KMS-11 (cell line): ENCODE results near the gene RBM17.

Experiments used
- H2AFZ ChIP-seq: fragments of 200-600 bp; sonication (generic); 2 replicates; pipeline ENCODE4 v1.6.1; 2016; ENCODE audit warnings: antibody characterized with exemption, mixed run types, low read depth
- H3K27ac ChIP-seq: fragments of 200-600 bp; sonication (generic); 2 replicates; pipeline ENCODE4 v1.6.1; 2016; ENCODE audit warnings: mild to moderate bottlenecking, mixed run types
- H3K27me3 ChIP-seq: fragments of 200-600 bp; sonication (generic); 2 replicates; pipeline ENCODE4 v1.6.1; 2017; ENCODE audit warnings: mild to moderate bottlenecking, low read depth, mixed run types, moderate library complexity; ENCODE audit not compliant: insufficient read depth
- H3K36me3 ChIP-seq: fragments of 200-600 bp; sonication (generic); 2 replicates; pipeline ENCODE4 v1.6.1; 2017; ENCODE audit warnings: mild to moderate bottlenecking, mixed run types; ENCODE audit not compliant: insufficient read depth
- H3K4me1 ChIP-seq: fragments of 200-600 bp; sonication (generic); 2 replicates; pipeline ENCODE4 v1.6.1; 2016; ENCODE audit warnings: mild to moderate bottlenecking, low read depth, mixed run types; ENCODE audit not compliant: poor library complexity, severe bottlenecking
- H3K4me2 ChIP-seq: fragments of 200-600 bp; sonication (generic); 2 replicates; pipeline ENCODE4 v1.7.0; 2016; ENCODE audit warnings: mild to moderate bottlenecking, mixed run types
- H3K4me3 ChIP-seq: fragments of 200-600 bp; sonication (generic); IDR thresholded peaks from 2 replicates; pipeline ENCODE4 v1.6.1; 2017; ENCODE audit warnings: low read depth, low read length, mixed read lengths; ENCODE audit not compliant: insufficient read depth
- H3K79me2 ChIP-seq: fragments of 200-600 bp; sonication (generic); 2 replicates; pipeline ENCODE4 v1.6.1; 2016; ENCODE audit warnings: low read depth, mixed run types; ENCODE audit not compliant: insufficient read depth
- H3K9ac ChIP-seq: fragments of 200-600 bp; sonication (generic); 2 replicates; pipeline ENCODE4 v1.6.1; 2016; ENCODE audit warnings: mild to moderate bottlenecking, mixed run types
- H4K20me1 ChIP-seq: fragments of 200-600 bp; sonication (generic); 2 replicates; pipeline ENCODE4 v1.6.1; 2016; ENCODE audit warnings: mild to moderate bottlenecking, mixed run types; ENCODE audit not compliant: insufficient read depth
- TF ChIP-seq, protein P1 (sequence below): fragments of 200-600 bp; sonication (generic); conservative IDR thresholded peaks from 2 replicates; pipeline ENCODE4 v1.6.1; 2017; ENCODE audit warnings: low read depth, mild to moderate bottlenecking, antibody characterized with exemption, low read length, moderate library complexity, mixed read lengths

Gene RBM17

DNA sequence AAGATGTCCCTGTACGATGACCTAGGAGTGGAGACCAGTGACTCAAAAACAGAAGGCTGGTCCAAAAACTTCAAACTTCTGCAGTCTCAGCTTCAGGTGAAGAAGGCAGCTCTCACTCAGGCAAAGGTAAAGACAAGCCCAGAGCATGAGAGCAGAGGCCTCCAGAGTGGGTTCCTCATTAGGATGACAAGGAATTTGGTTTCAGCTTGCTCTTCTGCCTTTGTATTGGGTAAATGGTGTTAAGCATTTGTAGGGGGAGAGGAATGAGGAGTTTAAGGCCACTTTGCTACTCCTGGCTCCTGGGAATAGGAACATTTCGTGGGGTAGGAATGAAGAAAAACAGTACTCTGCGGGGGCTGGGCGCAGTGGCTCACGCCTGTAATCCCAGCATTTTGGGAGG lies 8.2 kb downstream of the RBM17 start:
- Histone ChIP-seq H3K4me1 (peaks cover 11% of the 10 kb centered on the region), H3K27me3 (no peaks in the 10 kb centered on the region), H3K4me2 (no peak overlapping the region), H3K27ac (no peak overlapping the region), H4K20me1 (peaks cover 34% of the 10 kb centered on the region), H2AFZ (no peak overlapping the region), H3K36me3 (peaks cover 17% of the 10 kb centered on the region; the same call in 1 of the 2 replicates), H3K9ac (no peak overlapping the region), H3K4me3 (no peak overlapping the region), H3K79me2 (peaks cover 85% of the 10 kb centered on the region)
- TF ChIP-seq, protein P1, sequence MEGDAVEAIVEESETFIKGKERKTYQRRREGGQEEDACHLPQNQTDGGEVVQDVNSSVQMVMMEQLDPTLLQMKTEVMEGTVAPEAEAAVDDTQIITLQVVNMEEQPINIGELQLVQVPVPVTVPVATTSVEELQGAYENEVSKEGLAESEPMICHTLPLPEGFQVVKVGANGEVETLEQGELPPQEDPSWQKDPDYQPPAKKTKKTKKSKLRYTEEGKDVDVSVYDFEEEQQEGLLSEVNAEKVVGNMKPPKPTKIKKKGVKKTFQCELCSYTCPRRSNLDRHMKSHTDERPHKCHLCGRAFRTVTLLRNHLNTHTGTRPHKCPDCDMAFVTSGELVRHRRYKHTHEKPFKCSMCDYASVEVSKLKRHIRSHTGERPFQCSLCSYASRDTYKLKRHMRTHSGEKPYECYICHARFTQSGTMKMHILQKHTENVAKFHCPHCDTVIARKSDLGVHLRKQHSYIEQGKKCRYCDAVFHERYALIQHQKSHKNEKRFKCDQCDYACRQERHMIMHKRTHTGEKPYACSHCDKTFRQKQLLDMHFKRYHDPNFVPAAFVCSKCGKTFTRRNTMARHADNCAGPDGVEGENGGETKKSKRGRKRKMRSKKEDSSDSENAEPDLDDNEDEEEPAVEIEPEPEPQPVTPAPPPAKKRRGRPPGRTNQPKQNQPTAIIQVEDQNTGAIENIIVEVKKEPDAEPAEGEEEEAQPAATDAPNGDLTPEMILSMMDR = no peak

DNA sequence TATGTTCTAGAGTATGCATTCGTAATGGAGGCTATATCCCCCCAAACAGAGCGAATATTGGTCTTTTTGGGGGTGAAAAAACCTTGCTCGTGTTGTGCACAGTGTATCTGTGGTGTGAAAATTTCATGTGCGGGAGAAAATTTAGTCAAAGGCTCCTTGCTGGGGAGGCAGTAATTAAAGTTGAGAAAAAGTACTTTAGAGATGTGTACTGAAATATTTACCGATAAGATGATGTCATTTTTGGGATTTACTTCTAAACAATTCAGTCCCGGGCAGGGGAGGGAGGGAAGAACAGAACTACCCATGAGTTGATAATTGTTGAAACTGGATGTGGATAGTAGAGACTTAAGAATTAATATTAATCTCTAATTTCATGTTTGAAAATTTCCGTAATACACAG lies 9.3 kb downstream of the RBM17 start:
- H3K36me3 ChIP-seq = peaks cover 18% of the 10 kb centered on the region; the same call in 1 of the 2 replicates

DNA sequence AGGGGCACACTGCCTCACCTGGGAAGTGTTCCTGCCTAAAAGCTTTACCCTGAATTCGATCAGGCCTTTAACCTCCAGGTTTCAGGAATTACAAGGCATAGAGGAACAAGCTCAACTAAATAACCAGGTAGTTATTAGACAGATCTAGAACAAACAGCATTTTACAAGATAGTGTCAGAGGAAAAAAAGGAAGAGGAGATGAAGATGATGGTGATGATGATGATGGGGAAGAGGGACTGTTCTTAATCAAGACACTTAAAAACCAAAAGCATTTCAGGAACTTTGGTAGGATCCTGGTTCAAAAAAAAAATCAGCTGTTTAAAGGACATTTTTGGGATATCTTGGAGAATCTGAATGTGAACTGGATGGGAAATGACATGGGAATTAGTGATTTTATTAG lies 11.5 kb downstream of the RBM17 start:
- H3K27me3 ChIP-seq = no peaks in the 10 kb centered on the region
- H4K20me1 ChIP-seq = peaks cover 23% of the 10 kb centered on the region
- peaks cover 18% of the 10 kb centered on the region; the same call in 1 of the 2 replicates for H3K36me3 ChIP-seq
- peaks cover 70% of the 10 kb centered on the region for H3K79me2 ChIP-seq
- no peak overlapping the region for H3K4me3 ChIP-seq
- no peak overlapping the region for H3K9ac ChIP-seq
- no peak overlapping the region for H3K4me2 ChIP-seq
- TF ChIP-seq, protein P1 = no peak
- H3K4me1 ChIP-seq = no peaks in the 10 kb centered on the region
- H3K27ac ChIP-seq = no peak overlapping the region
- no peak overlapping the region for H2AFZ ChIP-seq

More for the DNA sequence above, 9.3 kb downstream of the RBM17 start:
- TF ChIP-seq, protein P1 = no peak
- peaks cover 83% of the 10 kb centered on the region for H3K79me2 ChIP-seq
- no peak overlapping the region for H3K9ac ChIP-seq
- H3K27ac ChIP-seq = no peak overlapping the region
- H3K4me1 ChIP-seq = peaks cover 4% of the 10 kb centered on the region
- no peaks in the 10 kb centered on the region for H3K27me3 ChIP-seq
- no peak overlapping the region for H3K4me3 ChIP-seq
- peaks cover 24% of the 10 kb centered on the region for H4K20me1 ChIP-seq
- no peak overlapping the region for H2AFZ ChIP-seq
- no peak overlapping the region for H3K4me2 ChIP-seq

- H2AFZ ChIP-seq = no peak overlapping the region
- no peaks in the 10 kb centered on the region for H3K4me1 ChIP-seq
- TF ChIP-seq, protein P1 = no peak
- H3K27ac ChIP-seq = no peak overlapping the region
- no peak overlapping the region for H3K4me3 ChIP-seq
- no peak overlapping the region for H3K4me2 ChIP-seq
- no peaks in the 10 kb centered on the region for H3K27me3 ChIP-seq
- H3K79me2 ChIP-seq = peaks cover 61% of the 10 kb centered on the region
- peaks cover 18% of the 10 kb centered on the region; the same call in 1 of the 2 replicates for H3K36me3 ChIP-seq
- no peak overlapping the region for H3K9ac ChIP-seq
- H4K20me1 ChIP-seq = peaks cover 17% of the 10 kb centered on the region
These were observed 12.3 kb downstream of the RBM17 start for GRCh38 chr10:6101181-6101580.
